Activated CD8-positive, alpha-beta T cell treated with anti-CD3 and anti-CD28 coated beads, Interleukin-2, amount 10 ng/mL, durations not matched to agents 7 days and 5 days (primary cell): ENCODE results near the gene TNFRSF1B. TPM values are rescaled to one million over a fixed set of nuclear protein-coding genes. Genes with fewer than 3 reads are reported as not detected.
"Not testable (repeated sequence)": the region's sequence is repeated elsewhere in the genome, so short reads cannot be mapped to it uniquely, and the experiment has no call there.

Experiments
- ATAC-seq: fragments of 150-1000 bp; cut with Tn5 transposase; one replicate; pipeline ENCODE4 v1.10.0; 2021; ENCODE audit warnings: moderate library complexity
- CTCF ChIA-PET: fragments of 350-600 bp; sonication (Branson Sonifier 250); formaldehyde crosslinking; loops from one replicate; lab custom pipeline; 2021; ENCODE audit warnings: antibody characterized with exemption; lab: Charles Lee
- POLR2A ChIA-PET: fragments of 350-600 bp; sonication (Branson Sonifier 250); formaldehyde crosslinking; loops from one replicate; lab custom pipeline; 2021; ENCODE audit warnings: antibody characterized with exemption; lab: Charles Lee
- DNase-seq: peaks from one replicate; pipeline ENCODE4 v3.0.0-alpha.2; 2020
- H3K27ac Mint-ChIP-seq: one replicate; pipeline ENCODE4 v1.8.0; 2021; ENCODE audit warnings: mild to moderate bottlenecking, mixed read lengths
- H3K27me3 Mint-ChIP-seq: one replicate; pipeline ENCODE4 v1.8.0; 2021; ENCODE audit warnings: low read depth, mixed read lengths
- H3K36me3 Mint-ChIP-seq: one replicate; pipeline ENCODE4 v1.8.0; 2021; ENCODE audit warnings: low read depth, mixed read lengths
- H3K4me1 Mint-ChIP-seq: one replicate; pipeline ENCODE4 v1.8.0; 2021; ENCODE audit warnings: low read depth, mixed read lengths
- H3K4me3 Mint-ChIP-seq: one replicate; pipeline ENCODE4 v1.8.0; 2021; ENCODE audit warnings: mild to moderate bottlenecking, mixed read lengths
- H3K9me3 Mint-ChIP-seq: one replicate; pipeline ENCODE4 v1.8.0; 2022; ENCODE audit warnings: mixed read lengths; ENCODE audit not compliant: insufficient read depth
- total RNA-seq, 2 experiments: library from RNA; stranded (reverse); gene quantifications; one replicate each; pipeline ENCODE4 v1.2.3, GENCODE V29; 2021

The TNFRSF1B gene
- total RNA-seq, 2 experiments from 2014 or later, result 274 to 284 TPM

DNA sequence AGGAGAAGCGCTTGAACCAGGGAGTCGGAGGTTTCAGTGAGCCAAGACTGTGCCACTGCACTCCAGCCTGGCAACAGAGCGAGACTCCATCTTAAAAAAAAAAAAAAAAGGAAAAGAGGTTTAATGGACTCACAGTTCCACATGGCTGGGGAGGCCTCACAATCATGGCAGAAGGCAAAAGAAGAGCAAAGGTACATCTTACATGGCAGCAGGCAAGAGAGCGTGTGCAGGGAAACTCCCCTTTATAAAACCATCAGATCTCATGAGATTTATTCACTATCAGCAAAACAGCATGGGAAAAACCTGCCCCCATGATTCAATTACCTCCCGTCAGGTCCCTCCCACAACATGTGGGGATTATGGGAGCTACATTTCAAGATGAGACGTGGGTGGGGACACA, 57.3 kb downstream of the TNFRSF1B start:
- H3K36me3 Mint-ChIP-seq, ATAC-seq, H3K27me3 Mint-ChIP-seq, H3K4me1 Mint-ChIP-seq, H3K27ac Mint-ChIP-seq, H3K4me3 Mint-ChIP-seq, POLR2A ChIA-PET, DNase-seq, H3K9me3 Mint-ChIP-seq: not testable (repeated sequence)
- CTCF ChIA-PET, result interaction anchor here (1.4 to 1.7 kb wide), 2 partner anchors 99 to 106 kb away, joined by 3 to 5 read pairs; no protein-coding TSS in a partner anchor

DNA sequence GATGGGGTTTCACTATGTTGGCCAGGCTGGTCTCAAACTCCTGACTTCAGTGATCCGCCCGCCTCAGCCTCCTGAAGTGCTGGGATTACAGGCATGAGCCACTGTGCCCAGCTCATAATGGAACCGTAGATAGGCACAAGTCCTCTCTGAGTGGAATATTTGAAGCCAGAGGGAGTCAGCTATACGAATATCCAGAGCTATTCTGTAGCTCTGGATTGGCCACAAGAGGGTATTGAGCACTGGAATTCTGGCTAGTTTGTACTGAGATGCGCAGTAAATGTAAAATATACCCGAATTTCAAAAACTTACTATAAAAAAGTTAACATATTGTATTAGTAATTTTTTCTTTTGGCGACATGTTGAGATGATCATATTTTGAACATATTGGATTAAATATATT, 62.2 kb downstream of the TNFRSF1B start:
- H3K27ac Mint-ChIP-seq, result no peak overlapping the region
- no peaks in the 10 kb centered on the region for H3K9me3 Mint-ChIP-seq
- peaks cover 3% of the 10 kb centered on the region for H3K27me3 Mint-ChIP-seq
- ChIA-PET POLR2A (no interaction called here), CTCF (interaction anchor here (0.9 to 6.9 kb wide), 5 partner anchors 9 to 104 kb away, joined by 3 to 55 read pairs (median 4); no protein-coding TSS in a partner anchor)
- H3K36me3 Mint-ChIP-seq, result no peaks in the 10 kb centered on the region
- peak overlapping the region; percentile 63 for H3K4me3 Mint-ChIP-seq
- peaks cover 14% of the 10 kb centered on the region for H3K4me1 Mint-ChIP-seq
- ATAC-seq, result no peak
- no peak for DNase-seq

DNA sequence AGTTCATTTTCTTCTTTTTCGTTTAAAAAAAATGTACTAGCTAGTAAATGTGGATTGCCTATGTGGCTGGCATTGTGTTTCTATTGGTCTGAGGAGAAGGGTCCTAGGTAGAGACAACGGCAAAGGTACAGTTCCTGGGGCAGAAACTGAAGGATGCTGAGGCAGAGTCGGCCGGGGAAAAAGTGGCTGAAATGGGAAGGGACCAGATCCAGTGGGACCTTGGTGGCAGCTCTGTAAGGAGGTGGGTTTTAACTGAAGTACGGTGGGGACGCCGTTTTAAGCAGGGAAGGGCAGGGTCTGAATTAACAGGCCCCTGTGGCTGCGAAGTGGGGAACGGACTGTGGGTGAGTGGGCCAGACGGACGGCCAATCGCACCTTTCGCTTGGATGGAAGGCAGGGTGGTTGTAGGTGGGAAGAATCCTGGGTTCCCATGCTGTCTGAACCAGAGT, 62.6 kb downstream of the TNFRSF1B start:
- Mint-ChIP-seq H3K4me3 (peak overlapping the region; percentile 63), H3K4me1 (peaks cover 14% of the 10 kb centered on the region), H3K9me3 (no peaks in the 10 kb centered on the region), H3K27ac (peak overlapping the region; percentile 46), H3K36me3 (peaks cover 2% of the 10 kb centered on the region), H3K27me3 (peaks cover 3% of the 10 kb centered on the region)
- no peak for DNase-seq
- POLR2A ChIA-PET, result no interaction called here
- CTCF ChIA-PET, result interaction anchor here (0.9 to 6.9 kb wide), 6 partner anchors 8 to 110 kb away, joined by 3 to 55 read pairs (median 4); no protein-coding TSS in a partner anchor
- ATAC-seq, result peak; percentile 9

DNA sequence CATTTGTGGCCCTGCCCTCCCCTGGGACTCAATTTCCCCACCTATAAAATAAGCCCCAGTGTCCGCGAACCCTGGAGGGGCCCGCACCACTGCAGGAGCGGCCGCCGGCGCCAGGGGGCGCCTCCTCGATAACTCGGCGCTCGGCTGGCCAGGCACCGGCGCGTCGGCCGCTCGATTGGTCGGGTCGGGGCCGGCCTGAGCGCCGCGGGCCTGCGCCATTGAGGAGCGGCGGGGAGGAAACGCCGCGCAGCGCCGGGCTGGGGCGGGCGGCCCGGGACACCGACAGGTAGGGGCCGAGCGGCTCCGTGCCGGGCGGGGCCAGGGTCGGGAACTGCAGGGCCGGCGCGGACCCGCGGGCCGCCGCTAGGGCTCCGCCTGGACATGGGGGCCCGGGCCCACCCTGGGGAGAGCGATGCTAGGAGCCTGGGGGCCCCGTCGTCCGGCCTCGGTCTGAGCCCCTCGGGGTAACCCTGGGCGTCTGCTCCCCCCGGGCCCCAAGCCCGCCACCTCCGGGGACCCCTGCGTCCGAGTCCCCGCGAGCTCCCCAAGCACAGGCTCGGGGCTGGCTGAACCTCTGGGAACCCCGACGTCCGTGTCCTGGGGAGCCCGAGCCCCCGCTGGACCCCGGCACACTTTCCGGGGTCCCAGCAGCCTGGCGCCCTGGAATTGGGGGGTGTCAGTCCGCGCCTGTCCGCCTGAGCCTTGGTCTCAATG, 63.2 kb downstream of the TNFRSF1B start, which contains the start of gene VPS13D:
VPS13D (plus strand) TSS at position 196 of the 714 bp plus-strand sequence. CDS start 4,237 bp downstream, outside the sequence.
- Mint-ChIP-seq H3K4me3 (peak within 1 kb of the TSS; percentile 84), H3K36me3 (peaks cover 4% of the 10 kb centered on the region), H3K4me1 (peaks cover 14% of the 10 kb centered on the region), H3K27ac (peak within 1 kb of the TSS; percentile 61), H3K9me3 (no peaks in the 10 kb centered on the region), H3K27me3 (peaks cover 3% of the 10 kb centered on the region)
- POLR2A ChIA-PET, result interaction anchor here (1.0 kb wide), 1 partner anchor 18 kb away, joined by 3 read pairs; no protein-coding TSS in a partner anchor
- ATAC-seq, result peak; percentile 98
- CTCF ChIA-PET, result interaction anchor here (0.8 to 6.9 kb wide), 4 partner anchors 19 to 119 kb away, joined by 3 to 55 read pairs (median 3); no protein-coding TSS in a partner anchor
- peak; percentile 88 for DNase-seq

DNA sequence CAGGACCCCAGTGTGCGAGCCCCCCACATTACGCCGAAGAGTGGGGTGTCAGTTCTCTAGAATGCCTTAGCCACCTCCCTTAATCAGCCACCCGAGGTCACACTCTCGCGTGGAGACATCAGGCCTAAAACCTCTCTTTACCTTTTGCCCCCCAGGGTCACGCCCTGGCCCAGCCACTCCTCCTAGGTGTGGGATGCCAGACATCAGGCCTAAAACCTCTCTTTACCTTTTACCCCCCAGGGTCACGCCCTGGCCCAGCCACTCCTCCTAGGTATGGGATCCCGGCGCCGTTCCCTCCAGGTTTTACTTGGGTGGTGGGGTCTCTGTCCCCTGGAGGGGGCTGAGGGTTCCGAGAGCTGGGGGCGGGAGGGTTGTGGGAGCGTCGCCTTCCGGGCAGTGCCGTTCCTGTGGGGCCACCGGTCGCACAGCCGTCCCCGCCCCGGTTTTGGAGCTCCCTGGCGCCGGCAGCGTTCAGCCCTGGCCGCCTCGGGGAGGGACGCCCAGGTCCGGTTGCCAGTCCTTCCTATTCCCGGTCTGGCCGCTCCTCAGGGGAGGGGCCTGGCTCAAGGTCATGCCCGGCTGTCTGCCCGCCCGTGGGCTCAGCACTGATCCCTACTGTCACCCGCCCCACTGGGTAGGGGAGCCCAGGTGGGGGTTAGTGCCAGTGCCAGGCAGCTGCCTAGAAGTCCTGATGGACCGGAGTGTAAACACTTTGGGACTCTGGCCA, 63.9 kb downstream of the TNFRSF1B start:
- peaks cover 14% of the 10 kb centered on the region for H3K4me1 Mint-ChIP-seq
- ChIA-PET POLR2A (interaction anchor here (0.6 to 1.0 kb wide), 2 partner anchors 17 to 323 kb away, joined by 3 to 4 read pairs; no protein-coding TSS in a partner anchor), CTCF (interaction anchor here (0.8 to 6.9 kb wide), 4 partner anchors 20 to 120 kb away, joined by 3 to 55 read pairs (median 3); no protein-coding TSS in a partner anchor)
- peak overlapping the region; percentile 84 for H3K4me3 Mint-ChIP-seq
- peaks cover 8% of the 10 kb centered on the region for H3K36me3 Mint-ChIP-seq
- ATAC-seq (peak; percentile 25), DNase-seq (no peak)
- H3K27ac Mint-ChIP-seq, result peak overlapping the region; percentile 61
- peaks cover 3% of the 10 kb centered on the region for H3K27me3 Mint-ChIP-seq
- no peaks in the 10 kb centered on the region for H3K9me3 Mint-ChIP-seq

DNA sequence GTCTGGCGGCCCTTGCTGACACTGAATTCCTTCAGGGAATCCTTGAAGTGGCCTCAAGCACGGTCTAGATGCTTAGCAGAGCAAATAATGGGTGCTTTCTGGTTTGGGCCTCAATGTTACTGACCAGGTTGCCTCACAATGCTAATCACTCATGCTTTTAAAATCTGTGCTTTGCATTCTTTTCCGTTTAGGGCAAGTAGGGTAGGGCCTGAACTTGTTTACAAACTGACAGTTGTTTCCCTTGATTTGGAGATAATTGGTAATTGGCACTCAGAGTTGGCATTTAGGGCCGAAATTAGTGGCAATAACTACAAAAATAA, 64.4 kb downstream of the TNFRSF1B start:
- Mint-ChIP-seq H3K4me1 (peaks cover 14% of the 10 kb centered on the region), H3K4me3 (peak overlapping the region; percentile 84), H3K9me3 (no peaks in the 10 kb centered on the region), H3K27me3 (peaks cover 3% of the 10 kb centered on the region), H3K36me3 (peaks cover 12% of the 10 kb centered on the region), H3K27ac (no peak overlapping the region)
- DNase-seq, result no peak
- CTCF ChIA-PET, result interaction anchor here (1.5 to 6.9 kb wide), 2 partner anchors 106 to 121 kb away, joined by 3 to 55 read pairs; no protein-coding TSS in a partner anchor
- ATAC-seq, result no peak
- POLR2A ChIA-PET, result interaction anchor here (0.6 to 1.0 kb wide), 2 partner anchors 16 to 323 kb away, joined by 3 to 4 read pairs; no protein-coding TSS in a partner anchor

DNA sequence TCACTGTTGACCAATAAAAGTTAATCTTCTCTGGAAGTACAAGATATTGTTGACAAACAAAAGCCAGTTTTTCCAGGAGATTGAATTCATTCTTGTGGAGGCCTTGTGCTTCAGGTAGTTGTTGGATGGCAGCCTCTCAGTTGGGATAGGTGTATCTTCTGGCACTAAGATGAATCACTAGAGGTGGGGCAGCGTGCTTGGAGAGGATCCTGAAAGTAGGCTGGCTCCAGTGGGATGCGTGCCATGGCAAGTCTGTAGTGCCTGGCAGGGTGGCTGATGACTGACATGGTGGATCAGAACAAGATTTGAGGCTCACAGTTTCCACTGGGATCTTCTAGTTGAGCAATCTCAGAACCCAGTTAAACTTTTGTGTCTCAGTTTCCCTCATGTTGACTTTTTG, 65.4 kb downstream of the TNFRSF1B start:
- CTCF ChIA-PET, result interaction anchor here (6.9 kb wide), 1 partner anchor 107 kb away, joined by 55 read pairs; no protein-coding TSS in a partner anchor
- no peak overlapping the region for H3K4me3 Mint-ChIP-seq
- H3K27me3 Mint-ChIP-seq, result peaks cover 3% of the 10 kb centered on the region
- ATAC-seq, result no peak
- H3K27ac Mint-ChIP-seq, result no peak overlapping the region
- POLR2A ChIA-PET, result interaction anchor here (0.7 kb wide), 1 partner anchor 17 kb away, joined by 3 read pairs; no protein-coding TSS in a partner anchor
- DNase-seq, result no peak
- H3K9me3 Mint-ChIP-seq, result no peaks in the 10 kb centered on the region
- H3K4me1 Mint-ChIP-seq, result peaks cover 14% of the 10 kb centered on the region
- H3K36me3 Mint-ChIP-seq, result peaks cover 18% of the 10 kb centered on the region

DNA sequence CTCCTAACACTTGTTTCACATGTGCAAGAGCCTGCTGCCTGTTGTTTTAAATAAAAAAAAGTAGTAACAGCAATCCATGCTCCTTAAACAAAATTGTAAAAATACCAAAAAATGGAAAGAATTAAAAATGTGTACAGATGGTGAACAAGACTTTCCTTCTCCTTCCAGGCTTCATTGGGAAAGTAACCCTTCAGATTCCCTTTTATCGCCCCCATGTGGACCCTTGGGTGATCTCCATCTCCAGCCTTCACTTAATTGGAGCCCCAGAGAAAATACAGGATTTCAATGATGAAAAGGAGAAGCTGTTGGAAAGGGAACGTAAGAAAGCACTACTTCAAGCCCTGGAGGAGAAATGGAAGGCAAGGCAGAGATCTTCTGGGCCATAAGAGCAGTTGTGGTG, 77.3 kb downstream of the TNFRSF1B start:
- H3K4me1 Mint-ChIP-seq, result no peaks in the 10 kb centered on the region
- no peak overlapping the region for H3K27ac Mint-ChIP-seq
- no peaks in the 10 kb centered on the region for H3K27me3 Mint-ChIP-seq
- ATAC-seq (no peak), DNase-seq (peak; percentile 27)
- no peak overlapping the region for H3K4me3 Mint-ChIP-seq
- ChIA-PET CTCF (interaction anchor here (0.7 to 6.2 kb wide), 16 partner anchors 10 to 436 kb away, joined by 3 to 60 read pairs (median 4); no protein-coding TSS in a partner anchor), POLR2A (no interaction called here)
- H3K36me3 Mint-ChIP-seq, result peaks cover 25% of the 10 kb centered on the region
- H3K9me3 Mint-ChIP-seq, result no peaks in the 10 kb centered on the region

DNA sequence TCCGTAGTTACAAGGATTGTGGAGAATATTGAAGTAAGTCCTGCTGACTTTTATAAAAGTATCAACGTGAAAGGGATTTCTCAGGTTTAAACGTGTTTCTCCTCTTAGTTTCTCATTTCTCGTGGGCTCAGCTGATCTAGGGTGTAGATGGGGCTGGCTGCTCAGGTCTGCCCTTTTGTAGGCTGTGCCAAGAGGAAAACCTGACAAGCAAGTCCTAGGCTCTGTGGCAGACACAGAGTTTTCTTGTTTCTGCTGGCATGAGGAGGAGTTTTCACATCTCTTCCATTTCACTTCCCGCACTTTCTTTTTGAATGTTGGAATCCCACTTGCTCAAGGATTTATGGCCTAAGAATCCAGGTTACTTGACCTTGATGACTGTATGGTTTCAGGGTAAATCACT, 77.8 kb downstream of the TNFRSF1B start:
- Mint-ChIP-seq H3K4me3 (no peak overlapping the region), H3K36me3 (peaks cover 28% of the 10 kb centered on the region), H3K4me1 (no peaks in the 10 kb centered on the region), H3K9me3 (no peaks in the 10 kb centered on the region), H3K27me3 (no peaks in the 10 kb centered on the region), H3K27ac (no peak overlapping the region)
- CTCF ChIA-PET, result interaction anchor here (0.7 to 6.2 kb wide), 13 partner anchors 10 to 436 kb away, joined by 3 to 60 read pairs (median 5); no protein-coding TSS in a partner anchor
- POLR2A ChIA-PET, result no interaction called here
- ATAC-seq (no peak), DNase-seq (no peak)

DNA sequence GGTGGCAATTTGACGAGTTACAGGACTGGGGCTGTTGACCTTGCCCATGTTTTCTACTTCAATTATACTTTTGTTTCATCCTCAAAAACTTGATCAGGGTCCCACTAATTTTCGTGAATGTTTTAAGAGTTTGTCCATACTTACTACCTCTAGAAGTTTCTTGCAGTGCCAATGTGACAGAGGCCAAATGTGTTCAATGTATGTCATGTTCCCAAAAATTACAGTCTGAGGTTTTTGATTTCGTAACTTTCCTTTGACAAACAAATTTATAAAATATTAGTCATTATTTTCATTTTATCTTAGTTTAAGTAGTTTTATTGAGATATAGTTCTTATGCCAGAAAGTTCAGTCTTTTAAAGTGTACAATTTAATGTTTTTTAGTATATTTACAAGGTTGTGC, 78.3 kb downstream of the TNFRSF1B start:
- Mint-ChIP-seq H3K9me3 (no peaks in the 10 kb centered on the region), H3K4me3 (no peak overlapping the region), H3K27ac (no peak overlapping the region), H3K27me3 (no peaks in the 10 kb centered on the region), H3K4me1 (no peaks in the 10 kb centered on the region), H3K36me3 (peaks cover 32% of the 10 kb centered on the region)
- ATAC-seq (no peak), DNase-seq (no peak)
- POLR2A ChIA-PET, result interaction anchor here (0.7 kb wide), 1 partner anchor 76 kb away, joined by 3 read pairs; no protein-coding TSS in a partner anchor
- CTCF ChIA-PET, result interaction anchor here (1.2 to 6.2 kb wide), 7 partner anchors 11 to 124 kb away, joined by 3 to 60 read pairs (median 10); no protein-coding TSS in a partner anchor

DNA sequence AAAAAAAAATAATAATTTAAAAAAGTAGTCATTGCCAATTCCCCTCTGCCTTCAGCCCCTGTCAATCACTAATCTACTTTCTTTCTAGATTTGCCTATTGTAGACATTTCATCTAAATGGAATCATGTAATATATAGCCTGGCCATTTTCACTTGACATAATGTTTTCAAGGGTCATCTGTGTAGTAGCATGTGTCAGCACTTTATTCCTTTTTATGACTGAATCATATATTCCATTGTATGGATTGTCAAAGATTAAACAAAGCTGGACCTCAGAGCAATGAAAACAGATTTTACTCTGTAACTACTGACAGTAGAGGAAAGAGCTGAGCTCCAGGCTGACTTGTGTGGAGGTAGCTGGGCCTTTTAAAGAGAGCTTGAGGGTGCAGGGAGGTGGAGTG, 78.9 kb downstream of the TNFRSF1B start:
- CTCF ChIA-PET, result interaction anchor here (1.2 to 6.2 kb wide), 4 partner anchors 19 to 121 kb away, joined by 3 to 60 read pairs (median 8); no protein-coding TSS in a partner anchor
- H3K4me3 Mint-ChIP-seq, result no peak overlapping the region
- ATAC-seq, result no peak

More for the DNA sequence above, 78.9 kb downstream of the TNFRSF1B start:
- no peak for DNase-seq
- Mint-ChIP-seq H3K4me1 (no peaks in the 10 kb centered on the region), H3K27me3 (no peaks in the 10 kb centered on the region), H3K27ac (no peak overlapping the region), H3K9me3 (no peaks in the 10 kb centered on the region), H3K36me3 (peaks cover 37% of the 10 kb centered on the region)
- POLR2A ChIA-PET, result interaction anchor here (0.7 kb wide), 1 partner anchor 76 kb away, joined by 3 read pairs; no protein-coding TSS in a partner anchor
